ENCODE measurements around the gene IFIT1. TPM values are rescaled to one million over a fixed set of nuclear protein-coding genes. Genes with fewer than 3 reads are reported as not detected.

Gene IFIT1
- polyA plus RNA-seq, 1 donor (not counting 4 experiments of a cell fraction or from before 2014, with no cell fraction given) = 140 TPM

DNA sequence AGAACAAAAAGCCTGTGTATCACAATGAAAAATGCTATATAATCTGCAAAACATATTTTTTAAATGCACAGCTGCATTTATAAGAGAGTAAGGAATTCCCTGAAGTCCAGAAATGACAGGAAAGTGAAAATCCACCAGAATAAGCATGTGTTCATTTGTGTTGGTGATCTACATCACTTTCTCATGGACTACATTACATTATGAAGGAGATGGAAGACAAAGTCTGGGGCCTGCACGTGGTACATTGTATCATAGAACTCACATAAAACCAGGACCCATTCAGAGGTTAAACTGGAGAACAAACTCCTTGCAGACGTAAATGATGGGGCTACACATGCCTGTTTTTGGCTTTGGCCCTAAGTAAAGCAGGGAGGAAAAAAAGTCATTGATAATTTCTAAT lies 48.3 kb upstream of the IFIT1 start:
- Histone ChIP-seq H3K27ac (ENCODE audit: control insufficient read depth, insufficient read depth, low read length) (no peak overlapping the region), H3K4me3 (ENCODE audit: control insufficient read depth in 2 of 3, extremely low read depth in 1 of 3, insufficient read depth in 2 of 3, low read depth in 1 of 3, low read length in 3 of 3) (no peak overlapping the region), H3K9me1 (ENCODE audit: control insufficient read depth, extremely low read depth, insufficient read depth, low read length) (no peaks in the 10 kb centered on the region), H3K4me1 (ENCODE audit: control insufficient read depth, extremely low read depth, insufficient read depth, low read length) (peaks cover 6% of the 10 kb centered on the region), H2AFZ (ENCODE audit: control insufficient read depth, low read length) (no peak overlapping the region), H3K4me2 (ENCODE audit: control insufficient read depth, extremely low read depth, insufficient read depth, low read depth, low read length) (no peak overlapping the region), H3K79me2 (ENCODE audit: control insufficient read depth, insufficient read depth, low read length) (no peaks in the 10 kb centered on the region), H3K27me3 (ENCODE audit: control insufficient read depth, extremely low read depth, insufficient read depth, low read length) (no peaks in the 10 kb centered on the region), H3K9ac (ENCODE audit: control insufficient read depth, extremely low read depth, insufficient read depth, low read length) (no peak overlapping the region), H3K9me3 (ENCODE audit: control insufficient read depth, low read depth, low read length) (no peaks in the 10 kb centered on the region), H3K36me3 (ENCODE audit: control insufficient read depth in 2 of 2, extremely low read depth in 1 of 2, insufficient read depth in 2 of 2, low read length in 2 of 2) (peaks cover 0 to 7% of the 10 kb centered on the region in 2 experiments), H4K20me1 (ENCODE audit: control insufficient read depth, extremely low read depth, insufficient read depth, low read length) (no peaks in the 10 kb centered on the region)
- dilution Hi-C loops (cut with MboI; ENCODE audit: extremely low pct_ligation_motif_present, low sequenced_read_pairs) = no loop called here
- DNase-seq (ENCODE audit: low read depth, low spot score) (no peak), FAIRE-seq (no peak)
- TF ChIP-seq, protein P1, sequence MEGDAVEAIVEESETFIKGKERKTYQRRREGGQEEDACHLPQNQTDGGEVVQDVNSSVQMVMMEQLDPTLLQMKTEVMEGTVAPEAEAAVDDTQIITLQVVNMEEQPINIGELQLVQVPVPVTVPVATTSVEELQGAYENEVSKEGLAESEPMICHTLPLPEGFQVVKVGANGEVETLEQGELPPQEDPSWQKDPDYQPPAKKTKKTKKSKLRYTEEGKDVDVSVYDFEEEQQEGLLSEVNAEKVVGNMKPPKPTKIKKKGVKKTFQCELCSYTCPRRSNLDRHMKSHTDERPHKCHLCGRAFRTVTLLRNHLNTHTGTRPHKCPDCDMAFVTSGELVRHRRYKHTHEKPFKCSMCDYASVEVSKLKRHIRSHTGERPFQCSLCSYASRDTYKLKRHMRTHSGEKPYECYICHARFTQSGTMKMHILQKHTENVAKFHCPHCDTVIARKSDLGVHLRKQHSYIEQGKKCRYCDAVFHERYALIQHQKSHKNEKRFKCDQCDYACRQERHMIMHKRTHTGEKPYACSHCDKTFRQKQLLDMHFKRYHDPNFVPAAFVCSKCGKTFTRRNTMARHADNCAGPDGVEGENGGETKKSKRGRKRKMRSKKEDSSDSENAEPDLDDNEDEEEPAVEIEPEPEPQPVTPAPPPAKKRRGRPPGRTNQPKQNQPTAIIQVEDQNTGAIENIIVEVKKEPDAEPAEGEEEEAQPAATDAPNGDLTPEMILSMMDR (optimal IDR thresholded peaks at IDR 0.05 in 1 of 3, IDR thresholded peaks at IDR 0.05 in 1 of 3, conservative IDR thresholded peaks at IDR 0.05 in 1 of 3; ENCODE audit: extremely low read depth in 1 of 3, insufficient read depth in 2 of 3, low read length in 3 of 3) = no peak
- no peak for TF ChIP-seq EZH2 (IDR thresholded peaks at IDR 0.05; ENCODE audit: low read length)

DNA sequence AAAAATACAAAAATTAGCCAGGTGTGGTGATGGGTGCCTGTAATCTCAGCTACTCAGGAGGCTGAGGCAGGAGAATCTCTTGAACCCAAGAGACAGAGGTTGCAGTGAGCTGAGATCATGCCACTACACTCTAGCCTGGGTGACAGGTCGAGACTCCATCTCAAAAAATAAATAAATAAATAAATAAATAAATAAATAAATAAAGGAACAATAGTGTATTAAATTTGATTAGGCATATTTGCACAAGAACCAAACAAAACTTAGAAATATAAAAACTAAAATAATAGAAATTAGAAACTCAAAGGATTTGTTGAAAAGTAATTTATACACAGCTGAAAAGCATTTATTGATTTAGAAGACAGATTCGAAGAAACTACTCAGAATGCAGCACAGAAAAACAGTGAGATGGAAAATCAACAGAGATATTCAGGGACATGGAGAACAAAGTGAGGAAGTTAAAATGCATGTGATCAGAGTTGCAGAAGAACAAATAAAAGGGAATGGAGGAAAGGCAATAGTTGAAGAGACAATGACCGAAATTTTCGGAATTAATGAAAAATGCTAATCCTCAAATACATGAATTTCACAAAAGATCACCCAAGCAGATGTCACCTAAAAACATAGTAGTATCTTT lies 46.9 kb upstream of the IFIT1 start:
- Histone ChIP-seq H3K9me1 (ENCODE audit: control insufficient read depth, extremely low read depth, insufficient read depth, low read length) (no peaks in the 10 kb centered on the region), H4K20me1 (ENCODE audit: control insufficient read depth, extremely low read depth, insufficient read depth, low read length) (no peaks in the 10 kb centered on the region), H3K27ac (ENCODE audit: control insufficient read depth, insufficient read depth, low read length) (no peak overlapping the region), H3K4me1 (ENCODE audit: control insufficient read depth, extremely low read depth, insufficient read depth, low read length) (peaks cover 6% of the 10 kb centered on the region), H3K27me3 (ENCODE audit: control insufficient read depth, extremely low read depth, insufficient read depth, low read length) (no peaks in the 10 kb centered on the region), H3K4me3 (ENCODE audit: control insufficient read depth in 2 of 3, extremely low read depth in 1 of 3, insufficient read depth in 2 of 3, low read depth in 1 of 3, low read length in 3 of 3) (no peak overlapping the region), H3K4me2 (ENCODE audit: control insufficient read depth, extremely low read depth, insufficient read depth, low read depth, low read length) (no peak overlapping the region), H3K9me3 (ENCODE audit: control insufficient read depth, low read depth, low read length) (no peaks in the 10 kb centered on the region), H3K9ac (ENCODE audit: control insufficient read depth, extremely low read depth, insufficient read depth, low read length) (no peak overlapping the region), H3K79me2 (ENCODE audit: control insufficient read depth, insufficient read depth, low read length) (no peaks in the 10 kb centered on the region), H2AFZ (ENCODE audit: control insufficient read depth, low read length) (no peak overlapping the region), H3K36me3 (ENCODE audit: control insufficient read depth in 2 of 2, extremely low read depth in 1 of 2, insufficient read depth in 2 of 2, low read length in 2 of 2) (no peaks in the 10 kb centered on the region)
- no peak for DNase-seq (ENCODE audit: low read depth, low spot score)
- FAIRE-seq = no peak
- dilution Hi-C loops (cut with MboI; ENCODE audit: extremely low pct_ligation_motif_present, low sequenced_read_pairs) = no loop called here
- TF ChIP-seq, protein P1 (optimal IDR thresholded peaks at IDR 0.05 in 1 of 3, IDR thresholded peaks at IDR 0.05 in 1 of 3, conservative IDR thresholded peaks at IDR 0.05 in 1 of 3; ENCODE audit: extremely low read depth in 1 of 3, insufficient read depth in 2 of 3, low read length in 3 of 3) = no peak
